T-helper 17 cell (primary cell): ENCODE results near the gene IL36A. TPM values are rescaled to one million over a fixed set of nuclear protein-coding genes. Genes with fewer than 3 reads are reported as not detected.

Experiments used
- ATAC-seq: fragments of 150-1000 bp; cut with Tn5 transposase; 2 replicates; pipeline ENCODE4 v1.10.0; 2021; ENCODE audit warnings: mild to moderate bottlenecking, moderate library complexity
- DNase-seq, 3 donors: peaks; one replicate each; pipeline versions ENCODE4 v3.0.0 to v3.0.0-alpha.2; 2020 to 2021
- H3K9me3 ChIP-seq: one replicate; pipeline ENCODE4 v1.7.0; 2013; ENCODE audit warnings: low read length, mild to moderate bottlenecking; ENCODE audit not compliant: control insufficient read depth, poor library complexity, severe bottlenecking
- H3K27ac Mint-ChIP-seq: one replicate; pipeline ENCODE4 v1.8.0; 2022; ENCODE audit warnings: mild to moderate bottlenecking, moderate library complexity, mixed read lengths
- H3K27me3 Mint-ChIP-seq: one replicate; pipeline ENCODE4 v1.8.0; 2022; ENCODE audit warnings: mixed read lengths
- H3K36me3 Mint-ChIP-seq: one replicate; pipeline ENCODE4 v1.8.0; 2022; ENCODE audit warnings: low read depth, mixed read lengths
- H3K4me1 Mint-ChIP-seq: one replicate; pipeline ENCODE4 v1.8.0; 2022; ENCODE audit warnings: mild to moderate bottlenecking, mixed read lengths
- H3K4me3 Mint-ChIP-seq: one replicate; pipeline ENCODE4 v1.8.0; 2022; ENCODE audit warnings: mild to moderate bottlenecking, moderate library complexity, mixed read lengths
- total RNA-seq, 4 donors: library from RNA in 2 of 4; stranded (reverse) in 2 of 4; gene quantifications; one replicate each; pipeline ENCODE4 v1.2.3 and lab custom pipeline; 2022 to 2026

Gene IL36A
- total RNA-seq, 2 donors from 2014 or later, result not detected

DNA sequence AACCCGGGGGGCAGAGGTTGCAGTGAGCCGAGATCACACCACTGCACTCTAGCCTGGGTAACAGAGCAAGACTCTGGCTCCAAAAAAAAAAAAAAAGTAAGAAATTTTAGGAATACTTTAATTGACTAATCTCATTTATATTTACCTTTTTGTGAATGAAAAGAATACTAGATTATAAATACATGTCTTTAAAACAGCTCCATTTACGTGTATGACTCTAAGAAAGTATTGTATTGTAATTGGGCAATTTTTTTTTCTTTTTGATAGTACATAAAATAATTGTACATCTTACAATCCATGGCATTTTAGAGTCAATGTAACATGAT is 8.0 kb downstream of the IL36A start:
- DNase-seq (no peak), ATAC-seq (no peak)
- Mint-ChIP-seq H3K36me3 (peaks cover 2% of the 10 kb centered on the region), H3K4me3 (no peak overlapping the region), H3K27me3 (peaks cover 17% of the 10 kb centered on the region), H3K27ac (no peak overlapping the region), H3K4me1 (no peaks in the 10 kb centered on the region)
- H3K9me3 ChIP-seq, result no peaks in the 10 kb centered on the region

DNA sequence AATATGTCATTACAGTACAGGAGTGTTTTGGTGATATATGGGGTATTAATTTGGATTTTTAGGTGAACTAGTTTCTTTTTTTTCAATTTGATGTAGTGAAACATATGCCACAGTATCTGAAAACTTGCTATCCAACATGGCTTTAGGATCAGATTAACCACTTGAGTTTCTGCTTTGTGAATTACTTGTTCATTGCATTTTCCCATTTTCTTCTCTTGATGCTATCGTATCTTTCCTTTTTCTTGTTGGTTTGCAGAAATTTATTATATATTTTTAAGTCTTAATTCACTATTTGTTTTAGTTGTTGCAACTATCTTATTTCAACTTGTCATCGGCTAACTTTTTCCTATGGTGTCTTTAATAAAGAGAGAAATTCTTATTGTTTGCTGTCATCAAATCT is 8.8 kb downstream of the IL36A start:
- Mint-ChIP-seq H3K4me1 (no peaks in the 10 kb centered on the region), H3K27ac (no peak overlapping the region), H3K4me3 (no peak overlapping the region), H3K36me3 (peaks cover 2% of the 10 kb centered on the region), H3K27me3 (peaks cover 17% of the 10 kb centered on the region)
- ATAC-seq (no peak), DNase-seq (no peak)
- H3K9me3 ChIP-seq, result no peaks in the 10 kb centered on the region

DNA sequence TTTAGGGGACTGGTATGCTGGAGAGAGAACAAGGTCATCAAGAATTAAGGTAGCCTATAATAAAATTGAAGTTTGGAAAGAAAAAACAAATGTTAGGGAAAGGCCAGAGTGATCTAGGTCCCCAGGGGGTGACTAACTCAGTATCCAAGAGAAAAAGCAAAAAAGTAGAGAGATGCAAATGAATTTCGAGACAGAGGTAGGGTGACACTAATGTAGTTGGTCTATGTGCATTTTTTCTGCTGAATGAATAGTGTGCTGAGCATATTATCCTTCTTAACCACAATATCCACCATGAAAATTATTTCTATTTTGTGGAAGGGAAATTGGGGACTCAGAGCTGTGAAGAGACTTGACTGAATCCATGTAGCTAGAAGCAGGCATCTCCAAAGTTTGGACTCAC is 9.8 kb downstream of the IL36A start:
- Mint-ChIP-seq H3K4me3 (no peak overlapping the region), H3K36me3 (peaks cover 2% of the 10 kb centered on the region), H3K4me1 (no peaks in the 10 kb centered on the region), H3K27me3 (peaks cover 17% of the 10 kb centered on the region), H3K27ac (no peak overlapping the region)
- ATAC-seq, result no peak
- no peak for DNase-seq
- no peaks in the 10 kb centered on the region for H3K9me3 ChIP-seq

- no peaks in the 10 kb centered on the region for H3K9me3 ChIP-seq
- no peak overlapping the region for H3K4me3 Mint-ChIP-seq
Measured at GRCh38 chr2:113015655-113016054, 10.4 kb downstream of the IL36A start.

DNA sequence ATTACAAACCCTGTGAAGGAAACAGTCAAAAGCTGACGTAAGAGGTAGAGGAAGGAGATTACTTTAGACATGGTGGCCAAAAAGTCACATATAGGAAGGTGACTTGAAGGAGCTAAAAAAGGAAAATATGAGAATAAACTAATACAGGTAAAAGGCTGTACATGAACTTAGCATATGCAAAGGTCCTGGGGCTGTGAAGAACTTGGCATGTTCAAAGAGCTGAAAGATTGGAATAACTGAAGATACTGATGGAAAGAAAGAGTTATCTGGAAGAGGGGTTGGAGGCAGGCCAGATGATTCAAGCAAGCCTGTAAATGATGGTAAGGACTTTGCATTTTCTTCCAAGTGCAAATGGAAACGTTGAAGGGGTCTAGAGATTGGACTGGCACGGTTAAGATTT is 13.2 kb downstream of the IL36A start:
- Mint-ChIP-seq H3K4me1 (no peaks in the 10 kb centered on the region), H3K27ac (no peak overlapping the region), H3K4me3 (no peak overlapping the region), H3K36me3 (peaks cover 2% of the 10 kb centered on the region), H3K27me3 (peaks cover 17% of the 10 kb centered on the region)
- DNase-seq (no peak), ATAC-seq (no peak)
- no peaks in the 10 kb centered on the region for H3K9me3 ChIP-seq

More at GRCh38 chr2:113015655-113016054, 10.4 kb downstream of the IL36A start:
- DNase-seq (no peak), ATAC-seq (no peak)
- no peaks in the 10 kb centered on the region for H3K4me1 Mint-ChIP-seq
- H3K27me3 Mint-ChIP-seq, result peaks cover 17% of the 10 kb centered on the region
- H3K27ac Mint-ChIP-seq, result no peak overlapping the region
- H3K36me3 Mint-ChIP-seq, result peaks cover 2% of the 10 kb centered on the region

GRCh38 chr2:113021312-113021711 is 16.1 kb downstream of the IL36A start:
- peaks cover 37% of the 10 kb centered on the region for H3K27me3 Mint-ChIP-seq
- ATAC-seq (no peak), DNase-seq (no peak)
- no peak overlapping the region for H3K27ac Mint-ChIP-seq
- H3K4me3 Mint-ChIP-seq, result no peak overlapping the region
- H3K9me3 ChIP-seq, result no peaks in the 10 kb centered on the region
- peaks cover 4% of the 10 kb centered on the region for H3K36me3 Mint-ChIP-seq
- no peaks in the 10 kb centered on the region for H3K4me1 Mint-ChIP-seq

DNA sequence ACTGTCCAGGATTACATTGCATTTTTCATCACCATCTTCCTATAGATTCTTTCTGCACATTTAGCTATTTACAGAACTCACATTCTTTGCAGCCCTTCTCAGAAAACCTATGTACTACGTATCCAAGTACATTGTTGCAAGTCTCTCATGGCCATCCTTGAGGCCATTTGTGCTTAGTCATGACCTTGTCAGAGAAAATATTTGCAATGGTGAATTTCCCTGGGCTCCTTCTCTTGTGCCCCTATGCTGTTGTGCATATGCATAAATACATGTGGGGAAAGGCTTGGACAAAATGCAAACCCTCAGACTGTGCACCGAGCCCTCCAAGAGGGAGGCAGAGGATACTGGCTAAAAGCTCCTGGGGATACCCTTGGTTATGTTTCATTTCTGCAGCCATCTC is 19.5 kb downstream of the IL36A start:
- no peak for DNase-seq
- Mint-ChIP-seq H3K27me3 (peaks cover 46% of the 10 kb centered on the region), H3K27ac (no peak overlapping the region), H3K4me3 (no peak overlapping the region), H3K36me3 (peaks cover 15% of the 10 kb centered on the region), H3K4me1 (peaks cover 4% of the 10 kb centered on the region)
- no peak for ATAC-seq
- H3K9me3 ChIP-seq, result no peaks in the 10 kb centered on the region

DNA sequence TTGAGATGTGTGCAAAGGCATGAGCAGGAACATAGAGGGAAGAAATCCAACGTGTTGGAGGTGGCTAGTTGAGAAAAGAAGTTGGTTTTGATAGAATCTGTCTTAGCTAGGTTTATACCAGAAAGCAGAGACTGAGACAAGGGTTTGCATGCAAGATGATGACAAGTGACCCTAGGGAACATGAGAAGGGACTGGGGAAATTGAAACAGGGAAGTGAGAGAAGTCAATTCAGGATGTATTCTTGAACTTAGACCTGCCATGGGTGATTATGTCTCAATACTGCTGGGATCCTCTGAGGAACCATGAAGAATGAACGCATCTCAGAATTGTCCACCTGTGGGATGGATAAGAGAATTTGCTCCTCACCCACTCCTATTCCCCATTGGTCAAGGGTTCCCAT is 20.5 kb downstream of the IL36A start:
- Mint-ChIP-seq H3K4me1 (peaks cover 4% of the 10 kb centered on the region), H3K36me3 (peaks cover 15% of the 10 kb centered on the region), H3K27ac (no peak overlapping the region), H3K4me3 (no peak overlapping the region), H3K27me3 (peaks cover 54% of the 10 kb centered on the region)
- H3K9me3 ChIP-seq, result no peaks in the 10 kb centered on the region
- ATAC-seq, result no peak
- no peak for DNase-seq

DNA sequence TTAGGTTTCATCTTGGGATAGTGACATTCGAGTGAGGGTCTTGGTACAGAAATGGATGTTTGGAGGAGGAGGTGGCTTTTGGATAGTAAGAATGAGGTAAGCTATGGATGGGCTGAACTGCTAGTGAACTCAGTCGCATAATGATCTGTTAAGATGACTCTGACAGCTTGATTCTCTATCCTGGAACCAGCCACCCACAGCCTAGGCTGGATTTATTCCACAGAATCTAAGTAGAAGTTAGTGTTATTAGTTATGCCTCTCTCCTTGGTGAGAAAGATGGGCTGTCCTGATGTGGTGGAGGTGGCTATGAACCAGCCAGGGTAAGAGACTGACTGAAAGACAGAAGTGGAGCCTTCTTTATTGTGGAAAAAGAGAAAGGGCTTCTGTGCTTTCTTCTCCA is 22.4 kb downstream of the IL36A start:
- ATAC-seq, result no peak
- Mint-ChIP-seq H3K27ac (no peak overlapping the region), H3K4me1 (peaks cover 6% of the 10 kb centered on the region), H3K36me3 (peaks cover 15% of the 10 kb centered on the region), H3K27me3 (peaks cover 54% of the 10 kb centered on the region), H3K4me3 (no peak overlapping the region)
- no peak for DNase-seq
- no peaks in the 10 kb centered on the region for H3K9me3 ChIP-seq

DNA sequence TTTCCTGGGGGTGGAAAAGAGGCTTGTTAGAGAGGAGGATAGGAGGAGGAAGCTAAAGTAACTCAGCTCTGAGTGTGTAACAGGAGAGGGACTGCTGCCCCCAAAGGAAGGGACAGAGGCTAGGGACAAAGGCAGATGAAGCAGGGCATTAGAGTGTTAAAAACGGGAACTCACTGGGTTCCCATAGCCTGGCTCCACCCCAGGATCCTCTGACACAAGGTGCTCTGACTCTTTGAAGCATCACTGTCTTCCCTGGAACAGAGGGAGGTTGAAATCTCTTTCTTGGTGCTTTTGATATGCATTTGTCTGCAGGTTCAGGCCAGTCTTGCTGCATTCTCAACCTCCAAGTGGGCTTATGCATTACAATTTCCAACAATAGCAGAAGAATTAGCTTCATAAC is 22.9 kb downstream of the IL36A start:
- Mint-ChIP-seq H3K4me3 (no peak overlapping the region), H3K27me3 (peaks cover 54% of the 10 kb centered on the region), H3K27ac (no peak overlapping the region)

DNA sequence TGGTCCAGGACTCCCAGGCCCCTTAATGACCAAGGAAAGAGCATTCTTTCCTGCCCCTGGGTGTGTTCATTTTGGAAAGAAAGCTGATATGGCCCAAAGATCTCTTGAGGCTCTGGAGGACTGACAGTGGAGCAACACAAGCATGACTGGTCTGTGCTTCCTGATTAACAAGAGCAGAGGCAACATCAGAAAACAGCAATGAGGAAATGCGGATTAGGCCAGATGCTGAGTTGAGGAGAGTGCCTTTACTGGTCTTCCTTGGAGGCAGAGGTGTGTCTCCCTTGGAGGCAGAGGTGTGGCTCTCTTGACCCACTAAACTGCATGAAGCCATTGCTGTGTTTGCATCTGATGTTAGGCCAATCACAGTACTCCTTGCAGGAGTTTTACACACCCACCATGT is 27.5 kb downstream of the IL36A start:
- ATAC-seq (no peak), DNase-seq (no peak)
- H3K9me3 ChIP-seq, result no peaks in the 10 kb centered on the region
- Mint-ChIP-seq H3K4me3 (no peak overlapping the region), H3K27ac (no peak overlapping the region), H3K36me3 (peaks cover 4% of the 10 kb centered on the region), H3K27me3 (peaks cover 41% of the 10 kb centered on the region), H3K4me1 (peaks cover 4% of the 10 kb centered on the region)

More for the DNA sequence above, 22.9 kb downstream of the IL36A start:
- H3K4me1 Mint-ChIP-seq, result peaks cover 6% of the 10 kb centered on the region
- ATAC-seq (no peak), DNase-seq (no peak)
- H3K36me3 Mint-ChIP-seq, result peaks cover 15% of the 10 kb centered on the region
- no peaks in the 10 kb centered on the region for H3K9me3 ChIP-seq

DNA sequence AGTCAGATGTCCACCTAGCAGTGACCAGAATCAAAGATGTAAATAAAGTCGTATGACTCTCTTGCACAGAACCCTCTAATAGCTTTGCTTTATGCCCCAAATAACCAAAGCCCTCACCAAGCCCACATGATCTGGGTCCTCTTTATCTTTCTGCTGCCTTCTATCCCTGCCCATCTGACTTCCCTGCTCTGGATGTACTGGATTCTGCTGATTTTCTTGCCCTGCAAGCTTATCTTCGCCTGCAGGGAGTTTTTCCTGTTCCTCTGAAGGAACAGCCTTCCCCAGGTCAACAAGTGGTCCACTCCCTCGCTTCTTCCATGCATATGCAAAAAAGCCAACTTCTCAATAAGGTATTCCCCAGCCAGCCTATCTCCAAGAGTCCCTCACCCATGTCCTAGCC is 28.8 kb downstream of the IL36A start:
- Mint-ChIP-seq H3K36me3 (peaks cover 4% of the 10 kb centered on the region), H3K27ac (no peak overlapping the region), H3K27me3 (peaks cover 41% of the 10 kb centered on the region), H3K4me3 (no peak overlapping the region), H3K4me1 (peaks cover 4% of the 10 kb centered on the region)
- DNase-seq (no peak), ATAC-seq (no peak)
- no peaks in the 10 kb centered on the region for H3K9me3 ChIP-seq

DNA sequence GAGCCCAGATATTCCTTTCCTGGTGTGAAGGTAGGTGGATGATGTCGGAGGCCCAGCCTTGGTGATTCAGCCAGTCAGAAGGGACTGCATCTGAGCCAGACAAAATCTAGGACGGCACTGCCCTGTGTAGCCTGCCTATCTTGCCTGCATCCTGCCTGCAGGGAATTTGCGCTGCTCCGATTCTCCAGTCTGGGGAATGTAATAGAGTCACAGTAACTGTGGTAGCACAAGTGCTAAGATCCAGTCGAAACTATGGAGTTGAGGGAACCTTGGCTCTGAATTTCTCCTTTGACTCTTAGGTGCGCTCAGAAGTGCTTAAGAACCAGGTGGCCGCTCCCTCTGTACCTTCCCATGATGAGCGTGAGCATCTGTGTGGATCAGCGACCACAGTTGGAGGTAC is 31.5 kb downstream of the IL36A start:
- no peak for DNase-seq
- no peak overlapping the region for H3K27ac Mint-ChIP-seq
- H3K4me1 Mint-ChIP-seq, result peaks cover 4% of the 10 kb centered on the region
- H3K27me3 Mint-ChIP-seq, result peaks cover 26% of the 10 kb centered on the region
- no peak overlapping the region for H3K4me3 Mint-ChIP-seq
- no peaks in the 10 kb centered on the region for H3K9me3 ChIP-seq
- H3K36me3 Mint-ChIP-seq, result peaks cover 2% of the 10 kb centered on the region
- ATAC-seq, result no peak

- H3K27me3 Mint-ChIP-seq, result peaks cover 26% of the 10 kb centered on the region
- DNase-seq (no peak), ATAC-seq (no peak)
- H3K4me3 Mint-ChIP-seq, result no peak overlapping the region
- H3K9me3 ChIP-seq, result no peaks in the 10 kb centered on the region
- H3K36me3 Mint-ChIP-seq, result peaks cover 2% of the 10 kb centered on the region
- no peak overlapping the region for H3K27ac Mint-ChIP-seq
- peaks cover 2% of the 10 kb centered on the region for H3K4me1 Mint-ChIP-seq
Measured at GRCh38 chr2:113038291-113038690, 33.0 kb downstream of the IL36A start.

DNA sequence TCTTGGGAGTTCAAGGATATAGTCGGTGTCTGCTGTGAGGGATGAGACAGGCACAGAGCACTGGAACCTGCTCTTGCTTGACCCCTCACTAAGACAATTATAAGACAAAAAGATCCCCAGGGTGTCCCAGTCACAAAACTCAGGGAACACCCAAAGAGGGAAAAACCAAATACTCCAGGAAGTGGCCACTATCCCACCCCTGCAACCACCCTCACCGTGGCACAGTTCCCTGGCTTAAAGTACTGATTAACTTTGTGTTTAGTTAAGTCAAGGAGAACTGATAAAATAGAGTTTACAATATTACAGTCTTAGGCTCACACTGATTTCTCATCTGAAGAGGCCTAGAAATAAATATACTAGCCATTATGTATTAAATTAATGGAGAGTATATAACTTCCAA is 33.9 kb downstream of the IL36A start:
- H3K27me3 Mint-ChIP-seq, result peaks cover 30% of the 10 kb centered on the region
- no peak overlapping the region for H3K27ac Mint-ChIP-seq
- no peak for ATAC-seq
- no peaks in the 10 kb centered on the region for H3K9me3 ChIP-seq
- no peak overlapping the region for H3K4me3 Mint-ChIP-seq
- H3K4me1 Mint-ChIP-seq, result peaks cover 2% of the 10 kb centered on the region
- DNase-seq, result no peak
- H3K36me3 Mint-ChIP-seq, result peaks cover 2% of the 10 kb centered on the region
